Femur (tissue), 1 donor: ENCODE measurements around the gene LDLR.

ENCODE experiments used
- DNase-seq: peaks from one replicate; pipeline ENCODE4 v3.0.0-alpha.2; 2017

Gene LDLR

DNA sequence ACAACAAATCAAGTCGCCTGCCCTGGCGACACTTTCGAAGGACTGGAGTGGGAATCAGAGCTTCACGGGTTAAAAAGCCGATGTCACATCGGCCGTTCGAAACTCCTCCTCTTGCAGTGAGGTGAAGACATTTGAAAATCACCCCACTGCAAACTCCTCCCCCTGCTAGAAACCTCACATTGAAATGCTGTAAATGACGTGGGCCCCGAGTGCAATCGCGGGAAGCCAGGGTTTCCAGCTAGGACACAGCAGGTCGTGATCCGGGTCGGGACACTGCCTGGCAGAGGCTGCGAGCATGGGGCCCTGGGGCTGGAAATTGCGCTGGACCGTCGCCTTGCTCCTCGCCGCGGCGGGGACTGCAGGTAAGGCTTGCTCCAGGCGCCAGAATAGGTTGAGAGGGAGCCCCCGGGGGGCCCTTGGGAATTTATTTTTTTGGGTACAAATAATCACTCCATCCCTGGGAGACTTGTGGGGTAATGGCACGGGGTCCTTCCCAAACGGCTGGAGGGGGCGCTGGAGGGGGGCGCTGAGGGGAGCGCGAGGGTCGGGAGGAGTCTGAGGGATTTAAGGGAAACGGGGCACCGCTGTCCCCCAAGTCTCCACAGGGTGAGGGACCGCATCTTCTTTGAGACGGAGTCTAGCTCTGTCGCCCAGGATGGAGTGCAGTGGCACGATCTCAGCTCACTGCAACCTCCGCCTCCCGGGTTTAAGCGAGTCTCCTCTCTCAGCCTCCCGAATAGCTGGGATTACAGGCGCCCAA lies at the start of gene LDLR:
TSS of gene LDLR (plus strand) at position 210 of the 760 bp plus-strand sequence. CDS start at position 296, 86 bp downstream.
- DNase-seq: peak; percentile 93

DNA sequence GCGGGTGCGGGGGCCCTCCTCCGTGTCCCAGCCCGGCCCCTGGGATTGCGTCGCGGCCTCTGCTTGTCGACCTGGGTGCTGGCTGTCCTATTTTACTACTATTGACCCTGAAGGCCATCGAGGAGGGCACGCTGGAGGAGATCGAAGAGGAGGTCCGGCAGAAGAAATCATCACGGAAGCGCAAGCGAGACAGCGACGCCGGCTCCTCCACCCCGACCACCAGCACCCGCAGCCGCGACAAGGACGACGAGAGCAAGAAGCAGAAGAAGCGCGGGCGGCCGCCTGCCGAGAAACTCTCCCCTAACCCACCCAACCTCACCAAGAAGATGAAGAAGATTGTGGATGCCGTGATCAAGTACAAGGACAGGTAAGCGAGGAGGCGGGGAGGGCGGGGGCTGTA lies 48.1 kb upstream of the LDLR start:
- DNase-seq: no peak

DNA sequence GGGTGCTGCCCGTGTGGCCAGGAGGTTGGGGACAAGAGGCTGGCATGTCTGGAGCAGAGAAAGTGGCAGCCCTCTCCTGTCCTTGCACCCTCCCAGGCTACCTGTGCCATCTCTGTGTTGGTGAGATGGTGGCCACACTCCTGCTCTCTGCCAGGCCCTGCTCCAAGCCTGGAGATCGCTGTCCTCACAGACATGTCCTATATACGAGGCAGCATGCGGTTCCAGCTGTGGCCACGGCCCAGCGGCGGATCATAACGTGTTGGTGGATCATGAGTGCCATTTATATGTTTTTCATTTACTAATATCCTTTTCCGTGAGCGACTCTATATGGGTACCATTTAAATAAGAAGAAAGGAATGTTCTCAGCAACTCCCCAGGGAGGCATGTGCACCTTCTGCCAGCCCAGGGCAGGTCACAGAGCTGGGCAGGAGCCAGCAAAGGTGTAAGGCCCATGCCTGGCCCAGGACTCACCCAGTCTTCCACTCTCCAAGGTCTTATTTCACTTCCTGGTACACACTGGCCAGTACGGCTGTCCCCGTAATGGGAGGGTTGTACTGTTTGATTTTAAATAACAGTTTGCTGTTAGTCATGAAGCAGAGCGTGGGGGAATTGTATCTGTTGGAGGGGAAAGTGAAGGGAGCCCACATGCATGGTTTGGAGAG lies 47.2 kb upstream of the LDLR start:
- no peak for DNase-seq

DNA sequence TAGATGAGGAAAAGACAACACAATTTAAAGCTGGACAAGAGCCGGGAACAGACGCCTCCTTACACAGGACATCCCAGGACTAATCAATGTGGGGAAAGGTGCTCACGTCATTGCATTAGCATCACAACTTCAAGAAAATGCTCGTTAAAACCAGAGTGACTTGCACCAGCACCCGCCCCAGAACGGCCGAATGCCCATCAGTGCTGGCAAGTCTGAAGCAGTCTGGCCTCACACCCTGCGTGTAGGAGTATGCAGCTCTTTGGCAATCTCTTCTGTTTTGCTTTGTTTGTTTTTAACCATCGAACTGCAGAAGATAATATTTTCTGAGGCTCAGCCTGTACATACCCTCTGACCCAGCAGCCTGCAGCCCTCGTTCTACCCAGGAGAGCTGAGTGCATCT lies 44.8 kb upstream of the LDLR start:
- no peak for DNase-seq

DNA sequence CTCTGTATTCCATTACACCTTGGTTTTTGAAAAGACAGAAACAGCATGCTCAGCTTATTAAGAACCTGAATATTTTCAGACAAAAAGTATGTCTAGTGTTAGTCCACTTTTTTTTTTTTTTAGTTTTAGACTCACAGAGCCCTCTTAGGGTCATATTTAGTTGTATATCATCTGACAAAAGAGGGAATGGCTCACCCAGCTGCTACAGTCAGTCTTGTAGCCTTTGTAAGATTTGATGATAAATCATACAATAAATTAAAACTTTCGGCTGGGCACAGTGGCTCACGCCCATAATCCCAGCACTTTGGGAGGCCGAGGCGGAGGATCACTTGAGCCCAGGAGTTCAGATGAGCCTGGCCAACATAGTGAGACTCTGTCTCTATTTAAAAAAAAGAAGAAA lies 43.7 kb upstream of the LDLR start:
- DNase-seq: no peak

DNA sequence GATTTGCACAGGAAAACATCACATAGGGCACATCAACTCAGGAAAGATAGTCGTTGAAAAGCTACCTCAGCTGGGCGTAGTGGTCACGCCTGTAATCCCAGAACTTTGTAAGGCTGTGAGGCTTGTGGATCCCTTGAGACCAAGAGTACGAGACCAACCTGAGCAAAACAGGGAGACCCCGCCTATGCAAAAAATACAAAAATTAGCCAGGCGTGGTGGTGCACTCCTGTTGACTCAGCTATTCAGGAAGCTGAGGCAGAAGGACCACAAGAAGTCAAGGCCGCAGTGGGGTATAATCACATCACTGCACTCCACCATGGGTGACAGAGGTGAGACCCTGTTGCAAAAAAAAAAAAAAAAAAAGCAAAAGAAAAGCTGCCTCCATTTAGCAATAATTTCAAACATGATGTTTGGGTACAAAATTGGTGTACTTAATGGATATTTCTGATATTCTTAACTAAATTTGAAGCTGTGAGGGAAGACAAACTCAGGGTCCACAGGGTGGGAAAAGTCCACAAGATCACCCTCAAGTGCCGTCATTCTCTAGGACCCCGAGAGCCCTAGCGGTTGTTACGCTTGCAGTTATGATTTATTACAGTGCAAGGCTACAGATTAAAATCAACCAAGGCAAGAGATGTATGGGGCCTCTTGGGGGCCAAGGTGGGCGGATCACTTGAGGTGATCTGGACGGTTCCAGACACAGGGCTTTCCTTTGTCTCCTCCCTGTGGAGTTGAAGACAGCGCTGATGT lies 42.5 kb upstream of the LDLR start:
- DNase-seq: no peak

DNA sequence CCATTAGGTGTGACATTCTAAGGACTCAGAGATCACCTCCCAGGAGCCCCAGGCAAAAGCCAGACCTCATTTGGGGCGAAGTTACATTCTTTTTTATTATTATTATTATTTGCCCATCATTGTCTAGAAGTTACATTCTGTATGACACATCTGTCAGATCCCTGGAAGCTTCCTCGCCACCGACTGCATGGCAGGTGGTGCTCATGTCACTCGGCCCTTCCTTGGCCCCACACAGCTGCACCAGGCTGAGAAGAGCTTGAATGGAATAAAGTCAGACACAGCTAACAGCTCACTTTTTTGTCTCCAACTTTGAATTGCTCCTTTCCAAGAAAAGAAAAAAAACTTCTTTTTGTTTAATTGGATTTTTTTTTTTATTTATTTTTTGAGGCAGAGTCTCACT lies 41.4 kb upstream of the LDLR start:
- no peak for DNase-seq

DNA sequence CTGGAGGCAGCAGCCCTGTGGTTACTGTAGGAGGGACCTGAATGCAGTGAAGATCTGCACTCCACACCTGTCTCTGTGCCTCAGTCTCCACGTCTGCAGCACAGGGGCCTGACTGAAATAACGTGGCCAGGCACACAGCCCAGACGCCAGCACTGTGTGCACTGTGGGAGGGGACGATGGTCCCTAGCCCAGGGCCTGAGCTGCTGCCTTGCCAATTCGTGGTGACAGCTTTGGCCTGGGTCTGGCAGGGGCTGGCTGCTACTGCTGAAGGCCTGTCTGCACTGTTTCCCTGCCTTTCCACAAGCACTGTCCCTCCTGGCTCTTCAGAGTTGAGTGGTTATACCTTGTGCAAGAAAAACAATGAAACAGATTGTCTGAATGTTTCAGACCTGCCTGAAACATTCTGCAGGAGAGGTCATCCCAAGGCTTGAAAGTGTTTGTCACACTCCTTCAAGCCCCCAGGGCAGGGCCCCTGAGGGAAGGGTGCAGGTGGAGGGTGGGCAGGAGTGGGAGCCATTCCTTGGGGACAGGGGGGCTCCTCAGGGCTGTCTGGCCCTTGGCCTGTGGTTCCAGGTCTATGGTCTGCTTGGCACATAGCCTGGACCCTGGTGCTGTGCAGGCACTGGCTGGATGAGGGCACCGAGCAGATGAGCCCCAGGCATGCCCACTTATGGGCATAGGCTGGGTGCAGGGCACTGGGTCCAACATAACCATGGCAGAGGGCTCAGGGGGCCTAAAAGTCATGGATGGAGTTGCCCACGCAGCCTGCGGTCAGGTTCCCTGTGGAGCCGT lies 38.7 kb upstream of the LDLR start:
- DNase-seq: no peak

DNA sequence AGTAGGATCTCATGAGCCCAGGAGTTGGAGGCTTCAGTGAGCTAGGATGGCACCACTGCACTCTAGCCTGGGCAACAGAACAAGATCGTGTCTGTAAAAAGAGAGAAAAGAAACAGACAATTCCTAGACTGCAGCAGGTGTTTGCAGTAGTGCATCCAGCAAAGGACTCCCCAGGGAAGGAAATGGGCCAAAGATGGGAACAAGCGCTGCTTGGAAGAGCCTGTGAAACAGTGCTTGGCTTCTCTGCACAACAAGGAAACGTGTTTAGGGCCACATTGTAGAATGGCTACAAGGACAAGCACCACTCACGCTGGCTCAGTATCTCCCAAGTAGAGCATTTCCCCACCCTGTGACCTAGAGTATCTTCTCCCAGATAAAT lies 35.5 kb upstream of the LDLR start:
- no peak for DNase-seq

DNA sequence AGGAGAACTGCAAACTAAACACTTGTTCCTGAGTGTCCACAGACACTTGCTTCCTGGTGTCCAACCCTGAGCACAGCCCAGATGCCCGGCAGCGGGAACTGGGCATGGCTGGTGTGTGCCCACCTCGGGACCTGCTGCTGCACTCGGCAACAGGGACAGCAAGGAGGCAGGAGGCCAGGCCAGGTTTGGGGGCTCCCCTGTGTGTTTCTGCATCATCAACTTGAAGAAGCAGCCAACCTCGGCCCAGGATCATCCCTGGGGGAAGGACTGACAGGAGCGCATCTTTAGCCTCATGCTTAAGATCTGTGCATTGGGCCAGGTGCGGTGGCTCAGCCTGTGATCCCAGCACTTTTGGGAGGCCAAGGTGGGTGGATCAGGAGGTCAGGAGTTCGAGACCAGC lies 35.1 kb upstream of the LDLR start:
- DNase-seq: no peak

DNA sequence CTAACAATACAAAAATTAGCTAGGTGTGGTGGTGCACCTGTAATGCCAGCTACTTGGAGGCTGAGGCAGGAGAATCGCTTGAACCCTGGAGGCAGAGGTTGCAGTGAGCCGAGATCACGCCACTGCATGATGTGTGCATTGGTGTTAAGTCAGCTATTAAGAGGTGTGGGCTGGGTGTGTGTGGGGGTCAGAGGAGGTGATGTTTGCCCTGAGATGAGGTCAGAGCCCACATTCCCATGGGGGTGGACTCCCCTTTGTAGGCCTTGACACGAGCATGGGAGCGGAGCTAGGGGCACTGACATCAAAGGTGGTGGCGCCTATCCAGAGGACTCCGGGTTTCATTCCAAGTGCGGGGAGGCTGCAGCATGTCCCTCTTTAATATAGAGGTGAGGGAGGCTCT lies 34.6 kb upstream of the LDLR start:
- DNase-seq: no peak

DNA sequence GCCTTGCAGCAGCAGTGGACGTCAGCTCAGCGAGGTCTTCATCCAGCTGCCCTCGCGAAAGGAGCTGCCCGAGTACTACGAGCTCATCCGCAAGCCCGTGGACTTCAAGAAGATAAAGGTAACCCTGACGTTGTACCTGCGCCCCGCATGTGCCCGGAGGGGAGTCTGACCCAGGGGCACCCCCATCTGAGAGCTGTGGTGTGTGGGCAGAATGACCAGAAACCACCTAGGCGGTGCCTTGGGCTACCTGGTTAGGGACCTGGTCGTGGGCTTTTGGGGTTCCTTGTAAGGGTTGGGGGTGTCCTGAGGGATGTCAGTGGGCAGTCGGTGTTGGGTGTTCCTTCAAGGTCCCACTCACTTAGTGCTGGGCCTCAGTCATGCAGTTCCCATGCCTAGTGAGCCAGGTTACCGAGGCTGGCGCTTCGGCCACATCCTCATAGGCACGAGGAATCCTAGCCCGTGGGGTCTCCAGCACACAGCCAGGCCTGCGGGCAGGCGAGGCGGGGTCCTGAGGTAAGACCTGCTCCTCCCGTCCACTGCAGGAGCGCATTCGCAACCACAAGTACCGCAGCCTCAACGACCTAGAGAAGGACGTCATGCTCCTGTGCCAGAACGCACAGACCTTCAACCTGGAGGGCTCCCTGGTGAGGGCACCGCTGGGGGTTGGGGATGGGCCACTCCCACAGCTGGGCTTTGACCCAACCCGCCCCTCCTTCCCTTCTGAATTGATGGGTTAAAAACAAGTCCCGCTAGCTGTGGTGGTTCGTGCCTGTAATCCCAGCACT lies 30.8 kb upstream of the LDLR start:
- no peak for DNase-seq

DNA sequence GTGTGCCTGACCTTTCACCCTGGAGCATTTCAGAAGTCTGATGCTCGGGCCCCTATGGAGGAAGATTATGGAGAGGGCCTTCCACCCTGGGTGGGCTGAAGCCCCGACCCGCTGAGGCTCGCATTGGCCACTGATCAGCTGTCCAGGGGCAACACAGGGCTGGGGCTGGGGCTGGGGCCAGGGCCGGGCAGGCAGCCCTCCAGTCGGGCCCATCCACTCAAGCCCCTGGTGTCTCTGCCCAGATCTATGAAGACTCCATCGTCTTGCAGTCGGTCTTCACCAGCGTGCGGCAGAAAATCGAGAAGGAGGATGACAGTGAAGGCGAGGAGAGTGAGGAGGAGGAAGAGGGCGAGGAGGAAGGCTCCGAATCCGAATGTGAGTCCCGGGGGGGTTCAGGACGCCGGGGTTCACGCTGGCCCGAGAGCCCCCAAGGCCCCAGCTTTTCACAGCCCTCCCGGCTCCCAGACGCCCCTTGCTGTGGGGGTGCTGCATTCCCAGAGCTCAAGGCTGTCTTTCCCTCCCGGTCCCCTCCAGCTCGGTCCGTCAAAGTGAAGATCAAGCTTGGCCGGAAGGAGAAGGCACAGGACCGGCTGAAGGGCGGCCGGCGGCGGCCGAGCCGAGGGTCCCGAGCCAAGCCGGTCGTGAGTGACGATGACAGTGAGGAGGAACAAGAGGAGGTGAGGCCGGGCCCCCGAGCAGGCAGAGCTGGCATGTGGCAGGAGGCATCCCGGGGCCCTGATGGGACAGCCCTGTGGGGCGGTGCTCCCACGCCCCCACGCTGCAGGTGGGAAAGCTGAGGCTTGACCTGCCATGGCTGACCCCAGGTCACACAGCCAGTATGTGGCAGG lies 29.5 kb upstream of the LDLR start:
- no peak for DNase-seq

DNA sequence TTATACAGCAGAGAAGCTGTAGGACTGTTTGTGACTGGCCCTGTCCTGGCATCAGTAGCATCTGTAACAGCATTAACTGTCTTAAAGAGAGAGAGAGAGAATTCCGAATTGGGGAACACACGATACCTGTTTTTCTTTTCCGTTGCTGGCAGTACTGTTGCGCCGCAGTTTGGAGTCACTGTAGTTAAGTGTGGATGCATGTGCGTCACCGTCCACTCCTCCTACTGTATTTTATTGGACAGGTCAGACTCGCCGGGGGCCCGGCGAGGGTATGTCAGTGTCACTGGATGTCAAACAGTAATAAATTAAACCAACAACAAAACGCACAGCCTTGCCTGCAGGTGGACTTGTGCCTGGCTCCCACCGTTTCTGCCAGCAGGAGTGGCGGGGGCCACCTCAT lies 27.3 kb upstream of the LDLR start:
- no peak for DNase-seq

DNA sequence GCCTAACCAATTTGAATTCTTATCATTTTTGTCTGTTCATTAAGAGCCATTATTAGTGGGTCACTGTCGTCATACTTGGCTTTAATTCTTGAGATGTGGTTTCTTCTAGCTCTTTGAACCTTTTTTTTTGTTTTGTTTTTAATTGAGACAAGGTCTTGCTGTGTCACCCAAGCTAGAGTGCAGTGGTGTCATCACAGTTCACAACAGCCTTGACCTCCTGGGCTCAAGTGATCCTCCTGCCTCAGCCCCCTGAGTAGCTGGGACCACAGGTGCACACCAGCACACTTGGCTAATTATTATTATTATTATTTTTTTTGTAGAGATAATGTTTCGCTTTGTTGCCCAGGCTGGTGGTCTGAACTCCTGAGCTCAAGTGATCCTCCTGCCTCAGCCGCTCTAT lies 25.8 kb upstream of the LDLR start:
- DNase-seq: no peak

DNA sequence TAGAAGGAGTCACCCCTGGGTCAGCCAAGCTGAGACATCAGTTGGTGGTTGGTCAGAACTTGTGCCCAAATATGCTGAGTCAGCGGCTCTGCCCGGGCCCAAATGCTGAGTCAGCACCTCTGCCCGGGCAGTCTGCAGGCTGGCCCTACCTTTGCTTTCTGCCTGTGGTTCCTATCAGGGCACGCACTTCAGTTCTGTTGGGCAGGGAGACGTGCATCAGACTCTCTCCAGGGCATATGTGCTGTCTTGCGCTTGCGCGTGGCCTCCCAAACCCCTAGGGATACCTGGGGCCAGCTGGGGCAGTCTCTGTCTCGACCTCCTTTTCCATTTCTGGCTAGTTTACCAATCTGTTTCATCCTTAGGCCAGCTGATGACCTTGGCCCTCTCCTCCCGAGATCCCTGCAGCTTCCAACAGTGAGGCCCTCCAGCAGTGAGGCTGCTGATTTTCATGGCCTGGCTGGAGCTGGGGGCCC lies 24.4 kb upstream of the LDLR start:
- no peak for DNase-seq

DNA sequence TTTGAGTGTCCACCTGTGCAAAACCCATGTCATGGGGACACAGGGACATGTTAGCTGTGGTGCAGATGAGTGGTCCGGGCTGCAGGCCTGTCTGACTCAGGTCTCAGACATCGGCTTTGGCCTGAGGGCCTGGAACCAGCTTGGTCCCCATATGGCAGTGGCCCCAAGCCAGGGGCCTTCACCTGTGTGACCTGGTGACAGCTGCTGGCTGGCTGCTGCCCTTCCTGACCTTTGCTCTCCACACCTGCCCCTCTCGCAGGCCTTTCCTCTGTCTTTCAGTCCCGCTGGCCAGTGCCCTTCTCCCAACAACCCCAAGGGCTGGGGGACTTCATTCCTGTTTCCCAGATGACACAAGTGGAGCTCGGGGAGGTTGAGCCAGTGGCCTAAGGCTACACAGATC lies 22.9 kb upstream of the LDLR start:
- no peak for DNase-seq

DNA sequence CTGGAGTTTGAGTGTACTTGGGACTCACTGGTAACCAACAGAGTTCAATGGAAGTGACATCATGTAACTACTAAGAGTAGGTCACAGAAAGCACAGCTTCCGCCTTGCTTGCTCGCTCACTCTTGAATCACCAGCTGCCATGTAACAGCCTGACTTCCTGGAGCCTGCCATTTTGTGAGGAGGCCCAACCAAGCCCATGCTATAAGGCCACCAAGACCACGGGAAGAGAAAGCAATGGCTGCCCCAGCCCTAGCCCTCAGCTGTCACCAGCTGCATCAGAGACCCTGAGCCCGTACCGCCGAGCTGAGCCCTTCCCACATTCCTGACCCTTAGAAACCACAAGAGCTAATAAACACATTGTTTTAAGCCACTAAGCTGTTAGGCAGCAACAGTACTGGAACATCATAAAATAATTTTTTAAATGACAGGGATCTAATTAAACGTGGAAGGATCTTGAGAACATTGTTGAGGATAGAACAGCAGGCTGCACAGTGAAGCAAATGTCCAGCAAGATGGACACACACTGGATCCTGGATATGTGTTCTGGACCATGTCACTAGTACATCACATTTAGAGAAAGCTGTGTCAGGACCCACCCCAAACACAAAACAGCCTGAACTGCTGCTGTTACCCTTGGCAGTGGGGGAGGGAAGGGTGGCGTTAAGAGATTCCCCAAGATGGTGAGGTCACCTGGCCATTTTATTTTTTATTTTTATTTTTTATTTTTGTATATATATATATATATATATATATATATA lies 21.7 kb upstream of the LDLR start:
- no peak for DNase-seq

DNA sequence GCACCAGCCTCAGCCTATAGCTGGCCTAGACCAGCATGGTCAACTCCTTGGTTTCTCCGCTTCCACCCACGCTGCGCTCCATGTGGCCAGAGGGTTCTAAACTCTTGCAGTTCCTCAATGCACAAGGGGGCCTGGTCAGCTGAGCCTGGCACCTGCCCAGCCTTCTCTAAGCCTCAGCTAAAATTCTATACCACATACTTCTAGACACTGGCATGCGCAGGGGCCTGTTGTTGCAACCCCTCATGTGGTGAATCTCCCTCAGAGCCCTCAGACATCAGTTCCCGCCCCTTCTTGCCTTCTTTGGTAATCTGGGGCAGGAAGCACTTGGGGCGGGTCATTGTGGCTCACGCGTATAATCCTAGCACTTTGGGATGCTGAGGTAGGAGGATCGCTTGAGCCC lies 19.7 kb upstream of the LDLR start:
- no peak for DNase-seq

DNA sequence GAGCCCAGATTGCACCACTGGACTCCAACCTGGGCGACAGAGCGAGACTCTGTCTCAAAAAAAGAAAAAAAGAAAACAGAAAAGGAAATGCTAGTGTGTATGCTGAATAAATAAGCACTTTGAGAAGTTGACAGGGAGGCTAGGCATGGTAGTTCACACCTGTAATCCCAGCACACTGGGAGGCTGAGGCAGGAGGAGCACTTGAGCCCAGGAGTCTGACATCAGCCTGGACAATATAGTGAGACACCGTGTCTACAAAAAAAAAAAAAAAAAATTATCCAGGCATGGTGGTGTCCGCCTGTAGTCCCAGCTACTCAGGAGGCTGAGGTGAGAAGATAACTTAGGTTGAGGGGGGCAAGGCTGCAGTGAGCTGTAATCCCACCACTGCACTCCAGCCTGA lies 19.1 kb upstream of the LDLR start:
- DNase-seq: no peak

DNA sequence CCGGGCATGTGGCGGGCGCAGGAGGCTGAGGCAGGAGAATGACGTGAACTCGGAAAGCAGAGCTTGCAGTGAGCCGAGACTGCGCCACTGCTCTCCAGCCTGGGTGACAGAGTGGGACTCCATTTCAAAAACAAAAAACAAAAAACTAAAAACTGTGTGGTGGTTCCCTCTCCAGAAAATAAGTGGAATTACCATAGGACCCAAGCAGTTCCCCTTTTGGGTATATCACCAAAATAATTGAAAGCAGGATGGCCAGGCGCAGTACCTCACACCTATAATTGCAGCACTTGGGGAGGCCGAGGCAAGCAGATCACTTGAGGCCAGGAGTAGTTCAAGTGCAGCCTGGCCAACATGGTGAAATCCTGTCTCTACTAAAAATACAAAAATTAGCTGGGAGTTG lies 15.7 kb upstream of the LDLR start:
- no peak for DNase-seq
